NT2/D1 (cell line): ENCODE measurements around the gene OR5I1.

Experiments used
- YY1 ChIP-seq: IDR thresholded peaks from 2 replicates; pipeline ENCODE4 v1.6.1; 2011; ENCODE audit not compliant: insufficient read length, insufficient read depth
- ZNF274 ChIP-seq: IDR thresholded peaks from 2 replicates; pipeline ENCODE4 v1.6.1; 2011; ENCODE audit warnings: mild to moderate bottlenecking, low read depth, low read length

DNA sequence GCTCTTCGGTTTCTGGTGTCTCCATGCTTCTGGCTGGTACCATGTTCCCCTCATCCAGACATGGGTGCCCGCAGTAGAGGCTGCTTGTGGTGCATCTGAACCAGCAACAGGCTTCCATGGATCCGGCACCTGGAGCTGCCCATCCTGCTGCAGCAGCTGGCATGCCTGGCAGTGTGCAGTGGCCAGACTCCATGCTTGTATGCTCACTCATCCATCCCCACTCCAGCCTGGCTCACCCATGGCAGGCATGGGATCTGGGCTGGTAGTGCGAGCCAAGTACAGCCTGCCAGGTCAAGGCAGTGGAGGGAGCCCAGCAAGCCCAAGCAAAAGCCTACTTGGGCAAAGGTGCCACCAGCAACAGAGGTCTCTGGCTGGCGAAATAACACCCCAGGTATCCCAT is 15.7 kb downstream of the OR5I1 start:
- no peak for TF ChIP-seq YY1
- TF ChIP-seq ZNF274 = no peak
